K562 (cell line): ENCODE data around the gene PRDM12. TPM values are rescaled to one million over a fixed set of nuclear protein-coding genes. Genes with fewer than 3 reads are reported as not detected.
A peak's percentile ranks its signal among the peaks of the same experiment; 100 is the strongest.

Experiments used
- ARID3B ChIP-seq: fragments of 250-450 bp; sonication (Bioruptor Pico); IDR thresholded peaks from 2 replicates; pipeline ENCODE4 v1.4.0; 2020; ENCODE audit warnings: borderline replicate concordance
- CCNT2 ChIP-seq: IDR thresholded peaks from 2 replicates; pipeline ENCODE4 v1.6.1; 2011; ENCODE audit warnings: borderline replicate concordance, low read depth, mild to moderate bottlenecking, moderate library complexity, mixed read lengths, low read length; ENCODE audit not compliant: insufficient read length; ENCODE audit errors: extremely low read depth
- DEAF1 ChIP-seq: fragments of 450-650 bp; formaldehyde crosslinking; IDR thresholded peaks from 2 replicates; pipeline ENCODE4 v1.4.0; 2020; ENCODE audit warnings: mild to moderate bottlenecking, moderate library complexity
- ELF2 ChIP-seq: fragments of 250-450 bp; sonication (Bioruptor Pico); IDR thresholded peaks from 2 replicates; pipeline ENCODE4 v1.5.0; 2021; ENCODE audit warnings: mild to moderate bottlenecking
- ESRRA ChIP-seq: fragments of 450-650 bp; IDR thresholded peaks from 2 replicates; pipeline ENCODE4 v1.6.1; 2014; ENCODE audit warnings: low read depth, mild to moderate bottlenecking, moderate library complexity, borderline replicate concordance
- FOXJ3 ChIP-seq: sonication (generic); formaldehyde crosslinking; IDR thresholded peaks from 2 replicates; pipeline ENCODE4 v1.4.0; 2020; ENCODE audit warnings: mild to moderate bottlenecking, missing genetic modification reagents
- GABPB1 ChIP-seq: sonication (generic); formaldehyde crosslinking; IDR thresholded peaks from 2 replicates; pipeline ENCODE4 v1.8.0; 2022; ENCODE audit warnings: mild to moderate bottlenecking, missing genetic modification reagents
- GABPB2 ChIP-seq: fragments of 250-450 bp; sonication (Bioruptor Pico); conservative IDR thresholded peaks from 2 replicates; pipeline ENCODE4 v1.5.1; 2021; ENCODE audit warnings: mild to moderate bottlenecking
- HES1 ChIP-seq: fragments of 450-650 bp; IDR thresholded peaks from 2 replicates; pipeline ENCODE4 v1.6.1; 2016; ENCODE audit warnings: low read depth, mild to moderate bottlenecking, moderate library complexity
- HNRNPH1 ChIP-seq: fragments of 200-400 bp; formaldehyde crosslinking; optimal IDR thresholded peaks from 2 replicates; pipeline ENCODE3; 2017; ENCODE audit warnings: low read depth, mild to moderate bottlenecking, low read length, moderate library complexity
- LCOR ChIP-seq: sonication (generic); formaldehyde crosslinking; IDR thresholded peaks from 2 replicates; pipeline ENCODE4 v1.8.0; 2022; ENCODE audit warnings: mild to moderate bottlenecking, missing genetic modification reagents
- MCM5 ChIP-seq: fragments of 450-650 bp; IDR thresholded peaks from 2 replicates; pipeline ENCODE4 v1.6.1; 2016; ENCODE audit warnings: low read depth
- MYNN ChIP-seq, 2 experiments: sonication (generic); formaldehyde crosslinking in 1 of 2; IDR thresholded peaks; 2 replicates each; pipeline versions ENCODE4 v1.5.0 to v1.6.1; 2016 to 2020; ENCODE audit warnings: antibody characterized with exemption in 1 of 2, missing genetic modification reagents in 1 of 2
- NCOR1 ChIP-seq: fragments of 450-650 bp; IDR thresholded peaks from 2 replicates; pipeline ENCODE4 v1.6.1; 2016; ENCODE audit warnings: mild to moderate bottlenecking, moderate library complexity
- NFRKB ChIP-seq: fragments of 450-650 bp; IDR thresholded peaks from 2 replicates; pipeline ENCODE4 v1.6.1; 2016; ENCODE audit warnings: low read depth
- POLR2AphosphoS5 ChIP-seq: IDR thresholded peaks from 2 replicates; pipeline ENCODE4 v1.6.1; 2011; ENCODE audit warnings: mild to moderate bottlenecking, low read depth, low read length, moderate library complexity; ENCODE audit not compliant: control insufficient read depth, insufficient read depth
- POU5F1 ChIP-seq: fragments of 150-350 bp; IDR thresholded peaks from 2 replicates; pipeline ENCODE4 v1.6.1; 2014; ENCODE audit warnings: borderline replicate concordance, low read length, low read depth, mild to moderate bottlenecking; ENCODE audit not compliant: partially characterized antibody
- RAD51 ChIP-seq: fragments of 450-650 bp; IDR thresholded peaks from 2 replicates; pipeline ENCODE4 v1.7.1; 2016; ENCODE audit warnings: low read depth, mild to moderate bottlenecking, borderline replicate concordance
- RNF219 ChIP-seq: fragments of 250-450 bp; sonication (Bioruptor Pico); IDR thresholded peaks from 2 replicates; pipeline ENCODE4 v1.5.0; 2022; ENCODE audit warnings: mild to moderate bottlenecking
- SRSF9 ChIP-seq: fragments of 200-400 bp; formaldehyde crosslinking; IDR thresholded peaks from 2 replicates; pipeline ENCODE4 v1.6.1; 2017; ENCODE audit warnings: low read depth, low read length, borderline replicate concordance
- TEAD2 ChIP-seq: fragments of 450-650 bp; IDR thresholded peaks from 2 replicates; pipeline ENCODE4 v1.6.1; 2016; ENCODE audit warnings: missing genetic modification characterization, control low read depth, missing compliant biosample characterization
- ZNF408 ChIP-seq: fragments of 250-450 bp; sonication (Bioruptor Pico); IDR thresholded peaks from 2 replicates; pipeline ENCODE4 v1.4.0; 2020; ENCODE audit warnings: low read depth, mild to moderate bottlenecking, moderate library complexity
- ZNF507 ChIP-seq: conservative IDR thresholded peaks from 2 replicates; pipeline ENCODE4 v1.6.1; 2017; ENCODE audit warnings: missing genetic modification characterization, missing compliant biosample characterization
- ZNF830 ChIP-seq: fragments of 250-450 bp; sonication (Bioruptor Pico); IDR thresholded peaks from 2 replicates; pipeline ENCODE4 v1.5.0; 2021; ENCODE audit warnings: mild to moderate bottlenecking
- polyA plus RNA-seq, 8 experiments: library from polyadenylated mRNA; depleted of rRNA in 4 of 8; stranded (reverse) in 5 of 8; unstranded in 3 of 8; fragments of >200 nt; fragmentation: Nextera tagmentation in 2 of 8; fragmentation: Illumina TruSeq in 1 of 8; extraction: Ambion mirVana in 2 of 8; extraction: Trizol in 1 of 8; gene quantifications; 2 replicates each; pipeline versions ENCODE4 v1.2.1 to v1.2.3, GENCODE V29; 2011 to 2014; ENCODE audit warnings: inconsistent platforms in 1 of 8, missing spikeins in 1 of 8
- total RNA-seq, 7 experiments: library from RNA; depleted of rRNA in 6 of 7; stranded (reverse); fragments of >200 nt in 6 of 7; fragmentation: Illumina TruSeq in 2 of 7; extraction: Trizol in 2 of 7; gene quantifications; 2 replicates each; pipeline versions ENCODE4 v1.2.1 to v1.2.3, GENCODE V29; 2011 to 2021; ENCODE audit warnings: low replicate concordance in 1 of 7

PRDM12 gene
- total and polyA plus RNA-seq, 9 of the 15 experiments (the other 6 are each of a cell fraction or from before 2014, with no cell fraction given): 0.04 to 0.22 (median 0.07) TPM; not detected in 3

- TF ChIP-seq ZNF830 (CRISPR knock-in tag): no peak
- TF ChIP-seq NCOR1: no peak
- TF ChIP-seq ELF2: no peak
- no peak for TF ChIP-seq RNF219
- TF ChIP-seq GABPB2: no peak
- TF ChIP-seq CCNT2: peak; percentile 14
- TF ChIP-seq HES1: no peak
- no peak for TF ChIP-seq ESRRA
- no peak for TF ChIP-seq POU5F1
- TF ChIP-seq LCOR (CRISPR knock-in tag): peak; percentile 51; the same call in 1 of the 2 replicates
- TF ChIP-seq GABPB1 (CRISPR knock-in tag): 0 out of 2 replicates have a peak, but pooled peaks have one; percentile 10
- TF ChIP-seq NFRKB: no peak
- TF ChIP-seq FOXJ3 (CRISPR knock-in tag): no peak
- no peak for TF ChIP-seq MCM5
- TF ChIP-seq ARID3B (CRISPR knock-in tag): no peak
- TF ChIP-seq ZNF507: no peak
- no peak for TF ChIP-seq MYNN (IDR thresholded peaks at IDR 0.05)
- no peak for TF ChIP-seq MYNN (CRISPR knock-in tag; IDR thresholded peaks at IDR 0.05)
- TF ChIP-seq HNRNPH1: no peak
- no peak for TF ChIP-seq SRSF9
- no peak for TF ChIP-seq TEAD2 (tag)
- TF ChIP-seq POLR2AphosphoS5: no peak
- TF ChIP-seq DEAF1: no peak
- no peak for TF ChIP-seq RAD51
- TF ChIP-seq ZNF408 (CRISPR knock-in tag): no peak
Observed at GRCh38 chr9:130681769-130682420, 17.5 kb downstream of the PRDM12 start (continued).
